ACC112 (cell line): ENCODE measurements around the gene NOS2.

Experiments
- H2AFZ ChIP-seq: fragments of 200-600 bp; sonication (generic); one replicate; pipeline ENCODE4 v1.6.0; 2017; ENCODE audit warnings: antibody characterized with exemption, low read length; ENCODE audit not compliant: unreplicated experiment
- H3K27ac ChIP-seq: fragments of 200-600 bp; sonication (generic); 2 replicates; pipeline ENCODE4 v1.5.1; 2014; ENCODE audit warnings: low read depth, mild to moderate bottlenecking, antibody characterized with exemption, low read length, moderate library complexity
- H3K27me3 ChIP-seq: fragments of 200-600 bp; sonication (generic); 2 replicates; pipeline ENCODE4 v1.6.1; 2014; ENCODE audit warnings: mild to moderate bottlenecking, antibody characterized with exemption, low read length, moderate library complexity, mixed read lengths; ENCODE audit not compliant: insufficient read depth
- H3K36me3 ChIP-seq: fragments of 200-600 bp; sonication (generic); 2 replicates; pipeline ENCODE4 v1.6.1; 2016; ENCODE audit warnings: mild to moderate bottlenecking, antibody characterized with exemption, low read length, moderate library complexity, mixed read lengths; ENCODE audit not compliant: insufficient read depth
- H3K4me1 ChIP-seq: fragments of 200-600 bp; sonication (generic); one replicate; pipeline ENCODE4 v1.6.1; 2016; ENCODE audit warnings: low read length, mixed read lengths; ENCODE audit not compliant: insufficient read depth, unreplicated experiment, control insufficient read depth
- H3K4me3 ChIP-seq: fragments of 200-600 bp; sonication (generic); 2 replicates; pipeline ENCODE4 v1.5.1; 2014; ENCODE audit warnings: mild to moderate bottlenecking, low read depth, low read length
- H3K79me2 ChIP-seq: fragments of 200-600 bp; sonication (generic); one replicate; pipeline ENCODE4 v1.6.0; 2016; ENCODE audit warnings: low read length; ENCODE audit not compliant: control insufficient read depth, unreplicated experiment, insufficient read depth

NOS2 gene

GRCh38 chr17:27805520-27806146, 5.3 kb upstream of the NOS2 start:
- Histone ChIP-seq H2AFZ (peak overlapping the region; percentile 60), H3K4me1 (peaks cover 10% of the 10 kb centered on the region), H3K27me3 (no peaks in the 10 kb centered on the region), H3K79me2 (no peaks in the 10 kb centered on the region), H3K36me3 (no peaks in the 10 kb centered on the region), H3K27ac (no peak overlapping the region), H3K4me3 (peak overlapping the region; percentile 47)

- H3K4me1 ChIP-seq = peaks cover 3% of the 10 kb centered on the region
- no peaks in the 10 kb centered on the region for H3K79me2 ChIP-seq
- H3K27ac ChIP-seq = no peak overlapping the region
- H3K4me3 ChIP-seq = no peak overlapping the region
- no peaks in the 10 kb centered on the region for H3K36me3 ChIP-seq
- H3K27me3 ChIP-seq = peaks cover 11% of the 10 kb centered on the region
- H2AFZ ChIP-seq = no peak overlapping the region
Observed at GRCh38 chr17:27804113-27804512, 3.8 kb upstream of the NOS2 start.

- Histone ChIP-seq H3K4me3 (no peak overlapping the region), H2AFZ (no peak overlapping the region), H3K79me2 (no peaks in the 10 kb centered on the region), H3K27ac (no peak overlapping the region), H3K27me3 (peaks cover 20% of the 10 kb centered on the region), H3K4me1 (no peaks in the 10 kb centered on the region), H3K36me3 (no peaks in the 10 kb centered on the region)
Observed at GRCh38 chr17:27802962-27803680, 2.8 kb upstream of the NOS2 start.

- Histone ChIP-seq H3K79me2 (no peaks in the 10 kb centered on the region), H2AFZ (no peak overlapping the region), H3K27me3 (peaks cover 30% of the 10 kb centered on the region), H3K27ac (no peak overlapping the region), H3K36me3 (no peaks in the 10 kb centered on the region), H3K4me1 (no peaks in the 10 kb centered on the region), H3K4me3 (no peak overlapping the region)
Observed at GRCh38 chr17:27802033-27802432, 1.7 kb upstream of the NOS2 start.

- no peaks in the 10 kb centered on the region for H3K79me2 ChIP-seq
- H3K4me1 ChIP-seq = no peaks in the 10 kb centered on the region
- no peak overlapping the region for H2AFZ ChIP-seq
- no peak overlapping the region for H3K4me3 ChIP-seq
- peaks cover 56% of the 10 kb centered on the region for H3K27me3 ChIP-seq
- H3K27ac ChIP-seq = no peak overlapping the region
- H3K36me3 ChIP-seq = no peaks in the 10 kb centered on the region
Observed at GRCh38 chr17:27798376-27798775, 2.0 kb downstream of the NOS2 start.

- H3K36me3 ChIP-seq = no peaks in the 10 kb centered on the region
- no peak overlapping the region for H3K4me3 ChIP-seq
- H3K27me3 ChIP-seq = peaks cover 59% of the 10 kb centered on the region
- H3K27ac ChIP-seq = no peak overlapping the region
- no peaks in the 10 kb centered on the region for H3K79me2 ChIP-seq
- no peaks in the 10 kb centered on the region for H3K4me1 ChIP-seq
- no peak overlapping the region for H2AFZ ChIP-seq
Observed at GRCh38 chr17:27797390-27798091, 2.8 kb downstream of the NOS2 start.

- Histone ChIP-seq H3K79me2 (no peaks in the 10 kb centered on the region), H3K4me3 (peak overlapping the region; percentile 70), H3K4me1 (no peaks in the 10 kb centered on the region), H3K36me3 (no peaks in the 10 kb centered on the region), H2AFZ (peak overlapping the region; percentile 42), H3K27me3 (peaks cover 52% of the 10 kb centered on the region), H3K27ac (no peak overlapping the region)
Observed at GRCh38 chr17:27793906-27794569, 6.3 kb downstream of the NOS2 start.

GRCh38 chr17:27793168-27793905, 7.0 kb downstream of the NOS2 start:
- peak overlapping the region; percentile 54 for H2AFZ ChIP-seq
- H3K4me3 ChIP-seq = peak overlapping the region; percentile 70
- peaks cover 53% of the 10 kb centered on the region for H3K27me3 ChIP-seq
- no peaks in the 10 kb centered on the region for H3K36me3 ChIP-seq
- H3K79me2 ChIP-seq = no peaks in the 10 kb centered on the region
- H3K27ac ChIP-seq = no peak overlapping the region
- no peaks in the 10 kb centered on the region for H3K4me1 ChIP-seq

- H3K36me3 ChIP-seq = no peaks in the 10 kb centered on the region
- no peak overlapping the region for H2AFZ ChIP-seq
- peaks cover 46% of the 10 kb centered on the region for H3K27me3 ChIP-seq
- H3K4me1 ChIP-seq = no peaks in the 10 kb centered on the region
- no peak overlapping the region for H3K4me3 ChIP-seq
- H3K79me2 ChIP-seq = no peaks in the 10 kb centered on the region
- no peak overlapping the region for H3K27ac ChIP-seq
Observed at GRCh38 chr17:27792095-27792494, 8.2 kb downstream of the NOS2 start.

GRCh38 chr17:27788919-27789318, 11.4 kb downstream of the NOS2 start:
- peaks cover 25% of the 10 kb centered on the region for H3K27me3 ChIP-seq
- no peak overlapping the region for H3K4me3 ChIP-seq
- H3K36me3 ChIP-seq = no peaks in the 10 kb centered on the region
- H3K27ac ChIP-seq = no peak overlapping the region
- no peaks in the 10 kb centered on the region for H3K79me2 ChIP-seq
- no peak overlapping the region for H2AFZ ChIP-seq
- no peaks in the 10 kb centered on the region for H3K4me1 ChIP-seq
